HG03175 (cell line): ENCODE results near the gene POLR2I.
"Not testable (repeated sequence)": the region's sequence is repeated elsewhere in the genome, so short reads cannot be mapped to it uniquely, and the experiment has no call there.

Experiments
- ATAC-seq: cut with Tn5 transposase; IDR thresholded peaks from one replicate; pipeline ENCODE4 v1.9.1; 2021; ENCODE audit warnings: mild to moderate bottlenecking, moderate library complexity; ENCODE audit not compliant: unreplicated experiment

POLR2I gene

GRCh38 chr19:36101550-36102327, 12.9 kb downstream of the POLR2I start:
- no peak for ATAC-seq

- no peak for ATAC-seq
Observed at GRCh38 chr19:36100476-36100875, 14.2 kb downstream of the POLR2I start.

- no peak for ATAC-seq
Observed at GRCh38 chr19:36099166-36099785, 15.4 kb downstream of the POLR2I start.

GRCh38 chr19:36097036-36097435, 17.6 kb downstream of the POLR2I start:
- ATAC-seq: no peak

GRCh38 chr19:36093687-36094086, 21.0 kb downstream of the POLR2I start:
- ATAC-seq: no peak

GRCh38 chr19:36093146-36093662, 21.5 kb downstream of the POLR2I start:
- no peak for ATAC-seq

GRCh38 chr19:36092566-36092965, 22.1 kb downstream of the POLR2I start:
- ATAC-seq: no peak

- ATAC-seq: no peak
Observed at GRCh38 chr19:36090910-36091695, 23.6 kb downstream of the POLR2I start.

GRCh38 chr19:36089847-36090246, 24.8 kb downstream of the POLR2I start:
- no peak for ATAC-seq

- no peak for ATAC-seq
Observed at GRCh38 chr19:36086326-36086725, 28.3 kb downstream of the POLR2I start.

- no peak for ATAC-seq
Observed at GRCh38 chr19:36084231-36085009, 30.3 kb downstream of the POLR2I start.

- no peak for ATAC-seq
Observed at GRCh38 chr19:36082916-36083315, 31.8 kb downstream of the POLR2I start.

GRCh38 chr19:36081894-36082293, 32.8 kb downstream of the POLR2I start:
- ATAC-seq: no peak

- ATAC-seq: no peak
Observed at GRCh38 chr19:36081385-36081784, 33.3 kb downstream of the POLR2I start.

GRCh38 chr19:36079389-36079945, 35.2 kb downstream of the POLR2I start:
- ATAC-seq: no peak

GRCh38 chr19:36073121-36073876, 41.4 kb downstream of the POLR2I start:
- no peak for ATAC-seq

GRCh38 chr19:36072081-36072480, 42.6 kb downstream of the POLR2I start:
- ATAC-seq: no peak

GRCh38 chr19:36068810-36069499, 45.7 kb downstream of the POLR2I start:
- ATAC-seq: not testable (repeated sequence)

GRCh38 chr19:36067681-36068080, 47.0 kb downstream of the POLR2I start:
- ATAC-seq: no peak
